Fibroblast of the aortic adventitia (primary cell): Measurements from ENCODE around the gene TEAD1. TPM values are rescaled to one million over a fixed set of nuclear protein-coding genes. Genes with fewer than 3 reads are reported as not detected.

Experiments used
- DNase-seq: peaks from one replicate; pipeline ENCODE4 v3.0.0-alpha.2; 2010; ENCODE audit warnings: low read depth
- H3K4me3 ChIP-seq: 2 replicates; pipeline ENCODE4 v1.5.1; 2011; ENCODE audit warnings: low read depth, mild to moderate bottlenecking, control low read depth, low read length, moderate library complexity
- CTCF ChIP-seq: IDR thresholded peaks from 2 replicates; pipeline ENCODE4 v1.5.1; 2011; ENCODE audit warnings: mild to moderate bottlenecking, low read length, control low read depth, inconsistent platforms; ENCODE audit not compliant: insufficient read depth
- total RNA-seq: library from RNA; depleted of rRNA; stranded (reverse); fragments of >200 nt; gene quantifications from 2 replicates; pipeline ENCODE4 v1.2.3, GENCODE V29; 2012; ENCODE audit warnings: low replicate concordance

TEAD1 gene
- total RNA-seq, 1 donor, result 117 TPM

- DNase-seq, result no peak
- TF ChIP-seq CTCF, result no peak
- H3K4me3 ChIP-seq, result no peak overlapping the region
Measured at GRCh38 chr11:12880327-12880726, 206.1 kb downstream of the TEAD1 start.

- H3K4me3 ChIP-seq, result no peak overlapping the region
- DNase-seq, result no peak
- TF ChIP-seq CTCF, result no peak
Measured at GRCh38 chr11:12882670-12883069, 208.4 kb downstream of the TEAD1 start.

GRCh38 chr11:12884751-12885318, 210.6 kb downstream of the TEAD1 start:
- no peak for DNase-seq
- no peak for TF ChIP-seq CTCF
- H3K4me3 ChIP-seq, result no peak overlapping the region

GRCh38 chr11:12885717-12886239, 211.6 kb downstream of the TEAD1 start:
- no peak for TF ChIP-seq CTCF
- no peak for DNase-seq
- H3K4me3 ChIP-seq, result no peak overlapping the region

GRCh38 chr11:12886508-12886907, 212.3 kb downstream of the TEAD1 start:
- TF ChIP-seq CTCF, result no peak
- H3K4me3 ChIP-seq, result no peak overlapping the region
- DNase-seq, result no peak

GRCh38 chr11:12888525-12889158, 214.4 kb downstream of the TEAD1 start:
- TF ChIP-seq CTCF, result peak; percentile 72
- peak; percentile 95 for DNase-seq
- no peak overlapping the region for H3K4me3 ChIP-seq
